LHCN-M2 (cell line): ENCODE results near the gene RBFOX1. TPM values are rescaled to one million over a fixed set of nuclear protein-coding genes. Genes with fewer than 3 reads are reported as not detected.

Source experiments
- DNase-seq: peaks from one replicate; pipeline ENCODE4 v3.0.0-alpha.2; 2012; ENCODE audit warnings: low read depth
- total RNA-seq: library from RNA; depleted of rRNA; stranded (reverse); fragments of >200 nt; gene quantifications from 2 replicates; pipeline ENCODE4 v1.2.3, GENCODE V29; 2014

Gene RBFOX1
- total RNA-seq, 1 experiment from 2014 or later: 3.7 TPM

DNA sequence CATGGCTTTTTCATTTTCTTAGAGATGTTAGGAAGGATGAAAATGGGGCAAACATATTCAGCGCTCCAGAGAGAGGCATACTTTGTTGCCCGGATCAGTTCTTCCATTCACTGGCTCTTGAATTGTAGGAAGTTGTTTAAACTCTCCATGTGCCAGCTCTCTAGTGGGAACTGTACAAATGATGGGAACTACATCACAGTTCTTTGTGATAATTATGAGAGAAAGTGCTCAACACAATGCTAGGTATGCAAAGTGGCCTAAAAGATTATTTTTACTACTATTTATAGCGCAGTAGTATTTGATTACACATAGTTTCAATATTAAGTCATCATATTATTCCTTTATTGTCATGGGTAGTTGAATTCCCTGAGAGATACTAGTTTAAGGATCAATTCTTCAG lies 268.5 kb downstream of the RBFOX1 start:
- peak; percentile 18 for DNase-seq

DNA sequence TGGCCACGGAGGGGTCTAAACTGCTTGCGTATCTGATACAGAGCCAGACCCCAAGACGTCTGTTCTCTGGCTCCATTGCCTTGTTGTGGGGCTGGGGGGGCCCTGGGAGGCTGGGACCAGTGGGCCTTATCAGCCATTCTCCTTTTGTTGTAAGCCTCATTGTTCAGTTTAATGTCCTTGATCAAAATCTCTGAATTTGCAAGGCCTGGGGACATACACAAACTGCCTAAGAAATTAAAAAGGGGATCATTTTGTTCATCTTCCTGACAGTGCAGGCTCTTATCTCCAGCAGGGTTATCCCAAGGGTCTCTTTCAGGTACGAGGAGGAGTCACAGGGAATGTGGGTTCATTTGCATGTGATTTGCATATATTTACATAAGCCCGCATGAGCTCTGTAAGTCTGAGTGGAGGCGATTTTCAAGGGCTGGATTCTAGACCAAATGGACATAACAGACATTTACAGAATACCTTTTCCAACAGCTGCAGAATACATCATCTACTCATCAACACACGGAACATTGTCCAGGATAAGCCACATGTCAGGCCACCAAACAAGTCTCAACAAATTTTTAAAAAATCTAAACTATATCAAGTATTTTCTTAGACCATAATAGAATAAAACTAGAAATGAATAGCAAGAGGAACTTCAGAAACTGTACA lies 269.8 kb downstream of the RBFOX1 start:
- DNase-seq: no peak

DNA sequence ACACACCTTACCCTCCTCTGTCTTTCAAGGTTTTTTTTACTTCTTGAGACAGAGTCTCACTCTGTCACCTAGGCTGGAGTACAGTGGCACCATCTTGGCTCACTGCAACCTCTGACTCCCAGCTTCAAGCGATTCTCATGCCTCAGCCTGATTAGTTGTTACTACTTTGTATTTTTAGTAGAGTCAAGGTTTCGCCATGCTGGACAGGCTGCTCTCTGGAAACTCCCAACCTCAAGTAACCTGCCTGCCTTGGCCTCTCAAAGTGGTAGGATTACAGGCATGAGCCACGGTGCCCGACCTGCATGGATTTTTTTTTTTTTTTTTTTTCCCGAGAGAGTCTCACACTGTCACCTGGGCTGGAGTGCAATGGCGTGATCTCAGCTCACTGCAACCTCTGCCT lies 273.2 kb downstream of the RBFOX1 start:
- DNase-seq: no peak

DNA sequence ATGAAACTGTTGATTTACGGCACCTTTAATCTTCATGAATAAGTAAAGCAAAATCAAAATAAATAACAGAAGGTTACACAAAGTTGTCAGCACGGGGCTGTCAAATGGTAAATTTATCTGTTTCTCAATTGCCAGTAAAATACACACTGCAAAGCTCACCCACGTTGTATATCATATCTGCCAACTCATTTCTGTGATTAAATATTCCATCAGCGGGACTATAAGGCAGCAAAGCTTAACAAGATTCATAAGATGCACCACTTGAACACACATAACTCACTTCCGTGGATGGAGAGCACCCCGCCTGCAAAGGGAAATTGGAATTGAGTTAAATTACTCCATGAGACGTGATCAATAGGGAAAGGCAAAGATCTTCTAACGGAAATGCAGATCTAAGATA lies 280.0 kb downstream of the RBFOX1 start:
- DNase-seq: no peak

DNA sequence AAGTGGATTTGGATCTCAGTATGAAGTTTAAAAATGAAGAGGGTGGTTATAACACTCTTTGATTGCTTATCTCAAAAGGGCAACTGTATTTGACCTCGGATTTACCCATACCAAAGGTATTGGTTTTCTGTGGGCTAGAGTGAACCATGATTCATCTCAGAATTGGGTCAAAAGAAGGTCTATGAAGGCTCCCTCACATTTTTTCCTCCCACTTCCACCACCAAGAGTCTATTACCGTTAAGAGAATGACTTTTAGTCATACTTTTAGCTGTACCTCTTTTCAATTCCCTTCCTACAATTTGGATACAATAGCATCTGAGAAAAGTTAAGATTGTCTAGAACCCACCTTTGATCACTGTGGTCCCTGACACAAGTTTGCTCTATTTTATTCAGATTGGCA lies 280.9 kb downstream of the RBFOX1 start:
- no peak for DNase-seq

DNA sequence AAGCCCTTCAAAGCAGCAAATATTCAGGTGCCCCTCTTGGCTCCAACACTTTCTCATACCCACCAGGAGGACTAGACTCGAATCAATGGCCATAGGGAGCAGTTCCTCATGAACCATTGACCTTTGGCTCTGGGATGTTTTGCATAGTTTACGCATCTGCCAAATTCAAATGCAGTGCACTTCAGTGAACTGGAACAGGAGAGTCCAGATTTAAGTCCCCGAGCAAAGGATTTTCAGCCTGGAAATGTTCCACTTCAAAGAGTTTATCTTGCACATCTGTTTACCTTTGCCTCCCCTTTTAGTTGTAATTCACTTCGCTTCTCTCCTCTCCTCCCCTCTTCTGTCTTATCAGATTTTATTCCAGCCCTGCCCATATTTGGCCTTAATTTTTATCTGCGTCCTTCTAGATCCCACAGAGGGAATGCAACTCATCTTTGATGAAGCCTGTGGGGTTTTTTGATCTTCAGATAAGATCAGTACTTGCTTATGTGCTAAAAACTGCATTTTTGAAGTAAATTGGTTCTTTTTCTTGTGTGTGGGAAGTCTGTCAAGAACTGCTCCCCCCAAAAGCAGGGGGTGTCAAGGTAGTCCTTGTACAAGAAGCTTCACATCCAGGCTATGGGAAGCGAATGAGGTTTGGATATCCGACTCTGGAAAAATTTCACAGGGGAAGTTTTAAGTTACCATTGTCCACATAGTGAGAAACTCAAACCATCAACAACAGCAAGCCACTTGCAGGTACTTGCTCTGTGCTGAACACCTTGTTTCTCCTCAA lies 281.6 kb downstream of the RBFOX1 start:
- DNase-seq: no peak

- DNase-seq: no peak
These were observed 282.9 kb downstream of the RBFOX1 start for GRCh38 chr16:7615565-7615964.

DNA sequence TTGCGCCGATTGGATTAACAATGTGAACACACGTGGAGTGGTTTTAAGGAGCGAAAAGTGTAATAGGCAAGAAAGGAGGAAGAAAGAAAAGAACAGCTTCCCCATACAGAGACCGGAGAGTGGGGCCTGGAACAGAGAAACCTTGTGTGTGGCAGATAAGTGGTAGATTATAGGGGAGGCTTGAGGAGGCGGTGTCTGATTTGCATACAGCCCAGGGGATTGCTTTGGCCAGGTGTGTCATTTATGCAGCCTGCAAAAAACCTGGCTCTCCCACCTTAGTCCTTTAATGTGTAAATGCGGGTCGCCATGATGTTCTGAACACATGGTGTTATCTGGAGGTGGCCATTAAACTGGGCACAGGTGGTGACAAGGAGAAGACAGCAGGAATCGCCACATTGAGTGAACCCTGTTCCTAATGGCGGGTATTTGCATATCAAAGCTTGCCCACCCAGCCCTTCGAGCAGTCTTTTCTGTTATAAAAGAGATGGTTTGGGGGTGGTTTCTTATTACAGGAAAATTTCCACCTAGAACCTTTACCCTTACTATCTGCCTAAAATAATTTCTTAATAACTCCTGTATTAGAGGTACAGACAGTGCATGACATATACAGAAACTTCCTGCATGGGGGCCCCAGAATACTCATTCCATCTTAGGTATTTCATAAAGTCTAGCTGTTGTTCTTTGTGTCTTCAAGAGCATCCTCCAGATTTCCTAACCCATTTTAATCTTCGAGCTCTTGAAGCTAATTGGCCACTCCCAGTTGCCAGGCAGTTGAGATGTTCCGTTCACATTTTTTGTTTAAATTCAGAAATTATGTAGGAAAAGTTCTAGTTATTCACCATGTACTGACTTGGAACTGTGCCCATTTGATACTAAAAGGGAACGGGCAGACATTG lies 292.5 kb downstream of the RBFOX1 start:
- no peak for DNase-seq

- no peak for DNase-seq
These were observed 296.3 kb downstream of the RBFOX1 start for GRCh38 chr16:7628981-7629380.

DNA sequence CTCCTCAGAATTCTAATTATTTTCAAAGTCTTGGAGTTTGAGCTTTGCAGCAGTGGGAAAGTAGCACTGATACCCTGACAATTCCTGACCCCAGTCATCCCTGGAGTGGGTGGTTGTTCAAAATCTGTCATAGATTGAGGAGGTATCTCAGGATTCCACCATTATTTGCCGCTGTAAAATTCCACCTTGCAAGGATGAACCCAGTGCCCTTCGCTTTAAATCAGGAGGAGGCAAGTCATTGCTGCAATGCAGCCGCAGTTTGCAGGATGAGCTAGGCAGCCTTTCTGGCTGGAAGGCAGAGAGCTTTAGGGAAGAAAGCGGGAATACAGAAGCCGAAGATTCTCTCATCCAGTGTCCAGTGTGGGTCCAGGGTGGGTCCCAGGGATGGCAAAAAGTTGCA lies 296.9 kb downstream of the RBFOX1 start:
- no peak for DNase-seq

- DNase-seq: no peak
These were observed 304.8 kb downstream of the RBFOX1 start for GRCh38 chr16:7637446-7637845.

- DNase-seq: no peak
These were observed 305.7 kb downstream of the RBFOX1 start for GRCh38 chr16:7638306-7638705.

GRCh38 chr16:7640334-7640733 lies 307.7 kb downstream of the RBFOX1 start:
- DNase-seq: no peak

DNA sequence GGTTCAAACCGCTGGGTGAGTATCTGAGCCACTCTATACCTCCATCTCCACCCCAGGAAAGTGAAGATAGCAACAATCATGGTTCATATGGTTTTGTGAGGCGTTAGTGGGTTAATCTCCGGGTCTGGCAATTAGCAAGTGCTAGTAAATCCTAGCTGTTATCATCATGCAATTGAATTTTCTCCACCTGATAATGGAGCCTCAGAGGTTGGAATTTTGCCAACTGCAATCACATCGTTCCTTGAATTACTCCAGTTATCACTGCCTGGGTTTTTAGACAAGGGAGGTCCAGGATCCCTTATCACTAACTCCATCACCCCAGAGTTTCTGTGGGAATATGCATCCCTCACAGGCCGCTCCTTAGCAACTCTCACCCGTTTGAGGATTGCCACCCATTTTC lies 311.5 kb downstream of the RBFOX1 start:
- no peak for DNase-seq

DNA sequence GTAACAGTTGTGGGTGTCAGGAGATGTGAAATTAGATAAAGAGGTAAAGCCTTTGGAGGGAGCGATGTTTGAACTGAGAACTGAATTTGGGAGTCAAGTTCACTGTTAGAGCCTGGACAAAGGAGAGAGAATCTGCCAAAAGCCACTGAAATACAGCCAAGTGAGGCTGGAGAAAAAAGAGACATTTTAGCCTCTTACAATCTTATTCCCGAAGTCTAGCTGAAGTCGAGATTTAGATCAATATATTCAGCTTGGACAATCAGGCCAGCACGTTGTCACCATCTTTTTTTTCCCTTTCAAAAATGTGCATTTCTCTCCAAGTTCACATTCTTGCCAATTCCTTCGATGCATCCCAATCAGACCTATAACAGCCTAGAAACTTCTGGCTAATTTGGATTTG lies 312.2 kb downstream of the RBFOX1 start:
- DNase-seq: no peak

DNA sequence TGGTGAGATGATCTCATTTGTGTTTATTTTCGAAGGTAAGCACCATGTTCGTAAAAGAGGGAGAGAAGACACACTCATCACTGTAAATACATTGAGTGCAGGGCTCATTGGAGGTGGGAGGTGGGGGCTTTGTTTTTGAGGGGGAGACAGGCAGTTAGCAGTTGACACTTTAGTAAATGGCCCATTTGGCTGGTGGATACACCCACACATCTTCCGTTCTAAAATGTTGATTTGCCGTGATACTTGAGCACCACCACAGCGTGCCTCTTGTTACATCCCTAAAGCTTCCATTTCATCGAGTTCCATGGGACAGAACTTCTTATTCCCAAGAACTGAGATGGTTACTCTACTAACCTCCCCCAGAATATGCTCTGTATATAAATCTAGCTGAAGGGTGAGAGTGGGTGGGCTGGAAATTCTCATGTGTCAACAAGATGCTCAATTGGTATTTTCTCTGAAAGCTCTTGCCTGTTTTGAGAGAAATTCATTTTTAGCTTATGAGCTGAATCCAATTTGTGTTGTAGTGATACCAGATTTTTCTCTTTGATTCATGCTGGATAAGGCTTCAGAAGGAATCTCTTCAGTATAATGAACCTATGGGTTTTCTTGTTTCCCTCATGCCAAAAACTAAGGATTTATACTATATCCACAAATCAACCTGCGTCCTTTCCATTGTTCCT lies 314.3 kb downstream of the RBFOX1 start:
- no peak for DNase-seq

- no peak for DNase-seq
These were observed 317.8 kb downstream of the RBFOX1 start for GRCh38 chr16:7650431-7650830.

DNA sequence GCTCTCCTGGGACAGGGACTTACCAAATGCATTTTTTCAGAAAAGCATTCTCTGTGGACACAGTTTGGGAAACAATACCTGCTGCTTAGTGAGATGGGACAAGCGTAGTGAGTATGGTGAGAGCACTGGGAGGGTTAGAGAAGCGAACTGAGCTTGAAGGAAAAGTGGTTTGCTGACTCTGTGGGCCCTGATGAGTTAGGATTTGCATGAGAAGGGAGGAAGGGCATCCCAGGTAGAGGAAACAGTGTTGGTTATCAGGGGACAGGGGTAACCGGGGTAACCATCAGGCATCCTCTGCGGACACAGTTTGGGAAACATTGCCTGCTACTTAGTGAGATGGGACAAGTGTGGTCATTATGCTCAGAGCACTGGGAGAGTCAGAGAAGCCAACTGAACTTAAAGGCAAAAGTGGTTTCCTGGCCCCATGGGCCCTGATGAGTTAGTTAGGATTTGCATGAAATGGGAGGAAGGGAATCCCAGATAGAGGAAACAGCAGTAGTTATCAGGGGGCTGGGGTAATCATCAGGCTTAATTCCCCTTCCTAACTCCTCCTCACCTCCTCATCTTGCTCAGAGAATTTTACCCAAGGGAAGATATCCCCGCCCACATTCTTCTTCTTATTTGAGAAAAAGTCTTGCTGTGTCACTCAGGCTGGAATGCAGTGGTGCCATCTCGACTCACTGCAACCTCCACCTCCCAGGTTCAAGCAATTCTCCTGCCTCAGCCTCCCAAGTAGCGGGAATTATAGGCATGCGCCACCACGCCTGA lies 319.3 kb downstream of the RBFOX1 start:
- no peak for DNase-seq

GRCh38 chr16:7653746-7654461 lies 321.3 kb downstream of the RBFOX1 start:
- DNase-seq: no peak

DNA sequence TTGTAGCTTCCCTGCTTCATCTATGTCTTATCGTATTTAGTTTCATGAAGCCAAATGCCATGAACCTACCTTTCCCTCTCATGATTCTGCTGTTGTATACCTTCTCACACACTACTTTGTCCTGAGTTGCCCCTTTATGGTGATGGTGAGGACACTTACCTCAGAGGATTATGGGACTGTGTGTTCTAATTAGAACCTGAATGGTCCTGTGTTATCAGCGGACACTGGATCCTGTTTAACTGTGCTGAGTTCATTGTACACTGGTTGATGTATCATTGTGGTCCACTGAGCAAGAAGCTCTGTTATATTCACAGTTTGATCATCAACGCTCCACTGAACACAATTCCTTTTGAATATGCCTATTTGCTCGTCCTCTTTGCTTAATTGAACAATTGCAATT lies 343.0 kb downstream of the RBFOX1 start:
- DNase-seq: no peak
